Measurements from ENCODE around the gene PRAF2.

GRCh38 chrX:49059681-49060085, 14.1 kb downstream of the PRAF2 start:
- TF ChIP-seq CTCF (IDR thresholded peaks at IDR 0.05; ENCODE audit: low read depth, low read length): no peak
- TF ChIP-seq EZH2phosphoT487 (IDR thresholded peaks at IDR 0.05; ENCODE audit: low read depth): no peak

Measured in OCI-LY3 (cell line).